ENCODE measurements around the gene PRKN.

The PRKN gene

DNA sequence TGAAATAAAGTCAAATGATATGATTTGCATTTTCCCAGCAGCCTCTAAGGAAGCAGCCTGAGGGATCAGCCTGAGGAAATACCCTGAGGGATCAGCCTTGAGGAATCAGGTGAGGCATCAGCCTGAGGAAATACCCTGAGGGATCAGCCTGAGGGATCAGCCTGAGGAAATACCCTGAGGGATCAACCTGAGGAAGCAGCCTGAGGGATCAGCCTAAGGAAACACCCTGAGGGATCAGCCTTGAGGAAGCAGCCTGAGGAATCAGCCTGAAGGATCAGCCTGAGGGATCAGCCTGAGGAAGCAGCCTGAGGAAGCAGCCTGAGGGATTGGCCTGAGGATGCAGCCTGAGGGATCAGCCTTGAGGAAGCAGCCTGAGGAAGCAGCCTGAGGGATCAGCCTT, 784.0 kb downstream of the PRKN start:
- no peak for DNase-seq (ENCODE audit: extremely low spot score)
- ChIA-PET CTCF (no interaction called here), POLR2A (no interaction called here)

DNA sequence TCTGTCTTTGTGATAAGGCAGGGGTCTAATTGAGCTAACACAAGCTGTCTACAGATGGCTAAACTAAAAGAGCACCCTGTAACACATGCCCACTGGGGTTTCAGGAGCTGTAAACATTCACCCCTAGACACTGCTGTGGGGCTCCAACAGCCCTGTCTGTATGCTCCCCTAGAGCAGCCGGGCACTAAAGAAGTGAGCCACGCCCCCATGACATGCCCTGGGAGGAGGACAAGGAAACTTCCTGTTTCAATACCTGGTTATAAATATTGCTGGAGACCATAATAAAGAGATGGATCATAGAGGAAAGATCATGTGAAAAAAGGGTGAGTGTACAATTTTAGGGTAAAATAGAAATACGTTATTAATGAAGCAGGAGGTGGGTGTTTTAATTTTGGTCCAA, 786.0 kb downstream of the PRKN start:
- no peak for TF ChIP-seq FOXA1 (IDR thresholded peaks at IDR 0.05)
- no peak for TF ChIP-seq BHLHE40 (IDR thresholded peaks at IDR 0.05; ENCODE audit: borderline replicate concordance)
- TF ChIP-seq SP1 (IDR thresholded peaks at IDR 0.05), result no peak
- no peak for DNase-seq (ENCODE audit: extremely low spot score)
- ChIA-PET POLR2A (no interaction called here), CTCF (no interaction called here)

More for the DNA sequence above, 784.0 kb downstream of the PRKN start:
- TF ChIP-seq HDGF (IDR thresholded peaks at IDR 0.05; ENCODE audit: borderline replicate concordance) (no peak), ZNF384 (IDR thresholded peaks at IDR 0.05) (no peak), NFRKB (IDR thresholded peaks at IDR 0.05) (no peak), FOXK2 (IDR thresholded peaks at IDR 0.05) (no peak), LEF1 (IDR thresholded peaks at IDR 0.05; ENCODE audit: borderline replicate concordance) (no peak), CTBP1 (IDR thresholded peaks at IDR 0.05; ENCODE audit: borderline replicate concordance) (no peak), SP1 (IDR thresholded peaks at IDR 0.05) (no peak), ELF4 (IDR thresholded peaks at IDR 0.05) (no peak), FOXM1 (IDR thresholded peaks at IDR 0.05; ENCODE audit: borderline replicate concordance) (no peak), SUZ12 (IDR thresholded peaks at IDR 0.05) (no peak), BHLHE40 (IDR thresholded peaks at IDR 0.05; ENCODE audit: borderline replicate concordance) (no peak), TARDBP (IDR thresholded peaks at IDR 0.05) (no peak), FOXA1 (IDR thresholded peaks at IDR 0.05) (no peak), L3MBTL2 (conservative IDR thresholded peaks at IDR 0.05) (no peak), ARNT (IDR thresholded peaks at IDR 0.05) (no peak)
- TF ChIP-seq, protein P1, sequence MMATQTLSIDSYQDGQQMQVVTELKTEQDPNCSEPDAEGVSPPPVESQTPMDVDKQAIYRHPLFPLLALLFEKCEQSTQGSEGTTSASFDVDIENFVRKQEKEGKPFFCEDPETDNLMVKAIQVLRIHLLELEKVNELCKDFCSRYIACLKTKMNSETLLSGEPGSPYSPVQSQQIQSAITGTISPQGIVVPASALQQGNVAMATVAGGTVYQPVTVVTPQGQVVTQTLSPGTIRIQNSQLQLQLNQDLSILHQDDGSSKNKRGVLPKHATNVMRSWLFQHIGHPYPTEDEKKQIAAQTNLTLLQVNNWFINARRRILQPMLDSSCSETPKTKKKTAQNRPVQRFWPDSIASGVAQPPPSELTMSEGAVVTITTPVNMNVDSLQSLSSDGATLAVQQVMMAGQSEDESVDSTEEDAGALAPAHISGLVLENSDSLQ (IDR thresholded peaks at IDR 0.05), result no peak

DNA sequence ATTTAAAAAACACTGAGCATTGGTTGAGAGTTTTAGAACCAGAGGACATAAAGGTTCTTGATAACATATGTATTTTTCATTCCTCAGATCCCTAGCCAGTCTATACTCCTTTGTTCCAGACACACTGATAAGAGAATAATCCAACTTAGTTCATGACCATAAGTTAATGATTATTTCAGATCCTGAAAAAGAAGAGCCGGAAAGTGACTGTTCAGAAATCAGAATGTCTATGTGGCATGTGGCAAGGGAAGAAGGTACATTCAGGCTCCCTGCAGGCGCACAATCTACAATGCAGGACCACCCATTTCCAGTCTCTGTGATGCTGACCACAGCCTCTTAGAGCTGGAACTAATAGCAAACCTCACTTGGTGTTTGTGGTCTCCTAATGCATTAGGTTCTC, 787.0 kb downstream of the PRKN start:
- no peak for TF ChIP-seq HDGF (IDR thresholded peaks at IDR 0.05; ENCODE audit: borderline replicate concordance)
- TF ChIP-seq ZNF384 (IDR thresholded peaks at IDR 0.05), result no peak
- TF ChIP-seq ARNT (IDR thresholded peaks at IDR 0.05), result no peak
- no peak for TF ChIP-seq LEF1 (IDR thresholded peaks at IDR 0.05; ENCODE audit: borderline replicate concordance)
- TF ChIP-seq, protein P1 (IDR thresholded peaks at IDR 0.05), result no peak
- no peak for TF ChIP-seq CTBP1 (IDR thresholded peaks at IDR 0.05; ENCODE audit: borderline replicate concordance)
- TF ChIP-seq NFRKB (IDR thresholded peaks at IDR 0.05), result no peak
- no peak for TF ChIP-seq SUZ12 (IDR thresholded peaks at IDR 0.05)
- no peak for TF ChIP-seq TARDBP (IDR thresholded peaks at IDR 0.05)
- no peak for TF ChIP-seq L3MBTL2 (conservative IDR thresholded peaks at IDR 0.05)
- TF ChIP-seq FOXK2 (IDR thresholded peaks at IDR 0.05), result no peak
- no peak for TF ChIP-seq ELF4 (IDR thresholded peaks at IDR 0.05)
- no peak for TF ChIP-seq FOXM1 (IDR thresholded peaks at IDR 0.05; ENCODE audit: borderline replicate concordance)
- TF ChIP-seq SP1 (IDR thresholded peaks at IDR 0.05), result no peak
- no peak for TF ChIP-seq FOXA1 (IDR thresholded peaks at IDR 0.05)
- no peak for TF ChIP-seq BHLHE40 (IDR thresholded peaks at IDR 0.05; ENCODE audit: borderline replicate concordance)
- ChIA-PET CTCF (no interaction called here), POLR2A (no interaction called here)
- DNase-seq (ENCODE audit: extremely low spot score), result no peak

DNA sequence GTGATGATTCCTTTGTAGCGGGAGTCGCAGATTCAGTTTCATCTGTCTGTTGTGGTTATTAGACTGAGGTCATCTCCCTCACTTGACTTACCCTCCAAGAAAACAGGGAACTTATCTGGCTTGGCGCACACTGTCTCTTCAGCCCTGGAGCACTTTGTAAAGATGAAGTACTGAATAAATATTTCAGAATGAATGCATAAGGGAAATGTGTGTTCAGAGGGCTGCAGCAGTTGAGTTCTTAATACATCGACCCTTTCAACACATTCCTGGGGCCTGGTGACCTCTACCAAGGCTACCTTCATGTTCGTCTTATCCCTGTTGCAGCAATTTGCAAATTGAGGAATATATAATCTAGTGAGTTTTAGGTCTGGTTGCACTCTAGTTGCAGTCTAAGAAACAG, 801.2 kb downstream of the PRKN start:
- no peak for TF ChIP-seq ARNT (IDR thresholded peaks at IDR 0.05)
- TF ChIP-seq, protein P1 (IDR thresholded peaks at IDR 0.05), result no peak
- no peak for TF ChIP-seq SUZ12 (IDR thresholded peaks at IDR 0.05)
- no peak for TF ChIP-seq HDGF (IDR thresholded peaks at IDR 0.05; ENCODE audit: borderline replicate concordance)
- no peak for TF ChIP-seq BHLHE40 (IDR thresholded peaks at IDR 0.05; ENCODE audit: borderline replicate concordance)
- TF ChIP-seq SP1 (IDR thresholded peaks at IDR 0.05), result no peak
- no peak for TF ChIP-seq CTBP1 (IDR thresholded peaks at IDR 0.05; ENCODE audit: borderline replicate concordance)
- TF ChIP-seq TARDBP (IDR thresholded peaks at IDR 0.05), result no peak
- no peak for TF ChIP-seq FOXM1 (IDR thresholded peaks at IDR 0.05; ENCODE audit: borderline replicate concordance)
- TF ChIP-seq NFRKB (IDR thresholded peaks at IDR 0.05), result no peak
- TF ChIP-seq L3MBTL2 (conservative IDR thresholded peaks at IDR 0.05), result no peak
- TF ChIP-seq FOXA1 (IDR thresholded peaks at IDR 0.05), result no peak
- no peak for TF ChIP-seq ZNF384 (IDR thresholded peaks at IDR 0.05)
- no peak for TF ChIP-seq LEF1 (IDR thresholded peaks at IDR 0.05; ENCODE audit: borderline replicate concordance)
- no peak for TF ChIP-seq FOXK2 (IDR thresholded peaks at IDR 0.05)
- TF ChIP-seq ELF4 (IDR thresholded peaks at IDR 0.05), result no peak
- ChIA-PET CTCF (interaction anchor here (0.6 kb wide), 1 partner anchor 726 kb away, joined by 3 read pairs; no protein-coding TSS in a partner anchor), POLR2A (no interaction called here)
- no peak for DNase-seq (ENCODE audit: extremely low spot score)

DNA sequence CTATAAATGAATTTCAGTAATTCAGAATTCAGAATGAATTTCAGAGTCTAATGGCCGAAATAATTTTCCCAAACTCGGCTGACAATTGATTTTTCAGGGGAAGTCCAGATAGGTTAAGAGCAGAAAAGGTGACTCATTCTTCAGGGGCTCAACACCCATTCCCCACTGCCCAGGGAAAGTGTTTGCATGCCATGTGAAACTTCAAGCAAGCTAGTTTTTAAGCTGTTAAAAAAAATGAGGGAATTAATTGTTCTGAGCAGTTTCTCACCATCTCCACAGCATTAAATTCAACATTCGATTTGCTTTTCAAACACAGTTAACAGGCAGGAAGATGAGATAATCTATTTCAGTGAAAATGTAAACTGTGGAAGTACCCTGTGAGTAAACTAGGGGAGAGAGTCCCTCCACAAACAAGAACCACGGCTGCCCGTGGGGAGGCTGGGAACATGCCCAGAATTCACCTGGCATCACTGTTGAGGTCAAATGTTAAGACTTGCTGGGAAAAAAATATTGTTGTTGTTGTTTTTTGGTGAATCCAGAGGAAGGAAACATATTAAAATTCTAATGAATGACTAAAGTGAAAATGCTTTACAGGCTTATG, 803.0 kb downstream of the PRKN start:
- TF ChIP-seq ARNT (IDR thresholded peaks at IDR 0.05) (no peak), HDGF (IDR thresholded peaks at IDR 0.05; ENCODE audit: borderline replicate concordance) (no peak), SP1 (IDR thresholded peaks at IDR 0.05) (no peak), SUZ12 (IDR thresholded peaks at IDR 0.05) (no peak), FOXK2 (IDR thresholded peaks at IDR 0.05) (no peak), ELF4 (IDR thresholded peaks at IDR 0.05) (no peak), NFRKB (IDR thresholded peaks at IDR 0.05) (no peak), BHLHE40 (IDR thresholded peaks at IDR 0.05; ENCODE audit: borderline replicate concordance) (no peak), TARDBP (IDR thresholded peaks at IDR 0.05) (no peak), FOXA1 (IDR thresholded peaks at IDR 0.05) (no peak)
- TF ChIP-seq, protein P1 (IDR thresholded peaks at IDR 0.05), result no peak
- DNase-seq (ENCODE audit: extremely low spot score), result no peak
- CTCF ChIA-PET, result no interaction called here
- POLR2A ChIA-PET, result no interaction called here

All from HEK293T (cell line).